H1 (cell line): ENCODE data around the gene RPA3. TPM values are rescaled to one million over a fixed set of nuclear protein-coding genes. Genes with fewer than 3 reads are reported as not detected.

Source experiments
- CTCF ChIA-PET: fragments of 300-600 bp; sonication (Branson Sonifier 250); formaldehyde crosslinking; loops from one replicate; lab custom pipeline; 2021; ENCODE audit not compliant: partially characterized antibody; lab: Charles Lee
- POLR2A ChIA-PET: fragments of 300-600 bp; sonication (Branson Sonifier 250); formaldehyde crosslinking; loops from one replicate; lab custom pipeline; 2021; ENCODE audit warnings: inconsistent platforms; ENCODE audit not compliant: partially characterized antibody; lab: Charles Lee
- DNase-seq, 2 experiments: peaks; one replicate each; pipeline versions ENCODE4 v3.0.0 to v3.0.0-alpha.2; 2010 to 2022; ENCODE audit warnings: low spot score in 2 of 2, low read depth in 1 of 2, mixed read lengths in 1 of 2
- FAIRE-seq: peaks from 2 replicates; lab custom pipeline; 2011; peaks lifted over from hg19 to GRCh38; lab: Jason Lieb, UNC
- H2AFZ ChIP-seq: 2 replicates; pipeline ENCODE4 v1.8.1; 2012; ENCODE audit warnings: low read length, inconsistent platforms
- H2AK5ac ChIP-seq: 2 replicates; pipeline ENCODE4 v1.6.1; 2013; ENCODE audit warnings: low read depth, low read length
- H2BK120ac ChIP-seq: replicated peaks from 2 replicates; pipeline ENCODE3; 2013; ENCODE audit warnings: low read depth, low read length, inconsistent platforms
- H2BK12ac ChIP-seq: 2 replicates; pipeline ENCODE4 v1.6.1; 2013; ENCODE audit warnings: low read depth, low read length
- H2BK15ac ChIP-seq: 2 replicates; pipeline ENCODE4 v1.6.1; 2013; ENCODE audit warnings: low read length
- H2BK20ac ChIP-seq: 2 replicates; pipeline ENCODE4 v1.6.1; 2013; ENCODE audit warnings: low read length
- H2BK5ac ChIP-seq: 2 replicates; pipeline ENCODE4 v1.6.1; 2013; ENCODE audit warnings: low read depth, low read length
- H3K14ac ChIP-seq: 2 replicates; pipeline ENCODE4 v1.6.1; 2013; ENCODE audit warnings: inconsistent platforms; ENCODE audit not compliant: insufficient read length
- H3K18ac ChIP-seq: 2 replicates; pipeline ENCODE4 v1.6.1; 2013; ENCODE audit warnings: low read length; ENCODE audit errors: extremely low read depth
- H3K23ac ChIP-seq: 2 replicates; pipeline ENCODE4 v1.6.1; 2013; ENCODE audit warnings: inconsistent platforms; ENCODE audit not compliant: insufficient read length
- H3K23me2 ChIP-seq: 2 replicates; pipeline ENCODE4 v1.6.1; 2013; ENCODE audit warnings: low read depth, low read length
- H3K27ac ChIP-seq: 2 replicates; pipeline ENCODE4 v1.6.1; 2011; ENCODE audit warnings: low read depth, low read length, inconsistent platforms
- H3K27me3 ChIP-seq, 4 experiments: replicated peaks in 1 of 4; 1 replicate in 1 of 4; 2 replicates in 3 of 4; pipeline versions ENCODE4 v1.6.1 to v1.8.1; 2011 to 2013; ENCODE audit warnings: low read length in 3 of 4, mild to moderate bottlenecking in 3 of 4, inconsistent platforms in 2 of 4, mixed read lengths in 2 of 4, moderate library complexity in 1 of 4; ENCODE audit not compliant: control insufficient read depth in 3 of 4, insufficient read depth in 3 of 4; ENCODE audit errors: extremely low read depth in 1 of 4
- H3K36me3 ChIP-seq, 4 experiments: 2 replicates each; pipeline versions ENCODE4 v1.6.1 to v1.8.1; 2011 to 2013; ENCODE audit warnings: mild to moderate bottlenecking in 4 of 4, low read length in 3 of 4, moderate library complexity in 2 of 4, control low read depth in 1 of 4, inconsistent platforms in 1 of 4; ENCODE audit not compliant: insufficient read depth in 4 of 4, control insufficient read depth in 2 of 4
- H3K4ac ChIP-seq: replicated peaks from 2 replicates; pipeline ENCODE3; 2013; ENCODE audit warnings: low read length, low read depth, mixed read lengths, inconsistent platforms; ENCODE audit not compliant: insufficient read length
- H3K4me1 ChIP-seq, 4 experiments: replicated peaks in 1 of 4; 1 replicate in 1 of 4; 2 replicates in 3 of 4; pipeline versions ENCODE4 v1.6.1 to v1.8.1; 2011 to 2013; ENCODE audit warnings: low read length in 3 of 4, inconsistent platforms in 2 of 4, mixed read lengths in 1 of 4; ENCODE audit not compliant: insufficient read depth in 4 of 4, control insufficient read depth in 3 of 4
- H3K4me2 ChIP-seq, 2 experiments: 2 replicates each; pipeline versions ENCODE4 v1.6.1 to v1.8.1; 2011 to 2013; ENCODE audit warnings: low read depth in 2 of 2, low read length in 2 of 2, control low read depth in 1 of 2, inconsistent platforms in 1 of 2, mild to moderate bottlenecking in 1 of 2; ENCODE audit not compliant: insufficient read depth in 1 of 2
- H3K4me3 ChIP-seq, 4 experiments: fragments of 200-600, 300-600 bp in 1 of 4; sonication (generic), shearing (Covaris generic), sonication (Bioruptor Twin) in 1 of 4; 2 replicates each; pipeline versions ENCODE4 v1.5.1 to v1.8.1; 2011 to 2016; ENCODE audit warnings: low read length in 4 of 4, low read depth in 3 of 4, control low read depth in 2 of 4, inconsistent platforms in 2 of 4, mild to moderate bottlenecking in 2 of 4, mixed read lengths in 1 of 4, moderate library complexity in 1 of 4; ENCODE audit not compliant: insufficient read depth in 2 of 4; ENCODE audit errors: extremely low read depth in 1 of 4
- H3K56ac ChIP-seq: replicated peaks from 2 replicates; pipeline ENCODE3; 2013; ENCODE audit warnings: low read depth, mild to moderate bottlenecking, mixed read lengths, low read length, inconsistent platforms; ENCODE audit not compliant: insufficient read length
- H3K79me1 ChIP-seq: 2 replicates; pipeline ENCODE4 v1.6.1; 2013; ENCODE audit warnings: low read depth, low read length, control low read depth
- H3K79me2 ChIP-seq, 2 experiments: 2 replicates each; pipeline versions ENCODE4 v1.6.1 to v1.8.1; 2012 to 2013; ENCODE audit warnings: low read length in 2 of 2, mild to moderate bottlenecking in 2 of 2, inconsistent platforms in 1 of 2; ENCODE audit not compliant: insufficient read depth in 2 of 2, control insufficient read depth in 1 of 2
- H3K9ac ChIP-seq, 4 experiments: replicated peaks in 1 of 4; 1 replicate in 1 of 4; 2 replicates in 3 of 4; pipeline versions ENCODE4 v1.6.1 to v1.8.1; 2011 to 2013; ENCODE audit warnings: low read depth in 3 of 4, low read length in 3 of 4, control low read depth in 2 of 4, mild to moderate bottlenecking in 2 of 4, moderate library complexity in 2 of 4, inconsistent platforms in 1 of 4; ENCODE audit errors: extremely low read depth in 1 of 4
- H3K9me3 ChIP-seq, 2 experiments: 2 replicates each; pipeline versions ENCODE4 v1.6.1 to v1.8.1; 2012 to 2013; ENCODE audit warnings: mild to moderate bottlenecking in 2 of 2, moderate library complexity in 2 of 2, control low read depth in 1 of 2, inconsistent platforms in 1 of 2, low read depth in 1 of 2, low read length in 1 of 2, mixed read lengths in 1 of 2; ENCODE audit not compliant: insufficient read depth in 2 of 2
- H4K20me1 ChIP-seq, 2 experiments: replicated peaks in 1 of 2; 2 replicates each; pipeline versions ENCODE3 to v1.8.1; 2011 to 2013; ENCODE audit warnings: inconsistent platforms in 2 of 2, low read length in 2 of 2, mild to moderate bottlenecking in 1 of 2; ENCODE audit not compliant: insufficient read depth in 2 of 2, control insufficient read depth in 1 of 2
- H4K5ac ChIP-seq: 2 replicates; pipeline ENCODE4 v1.6.1; 2013; ENCODE audit warnings: low read length, low read depth, mixed read lengths, inconsistent platforms; ENCODE audit not compliant: insufficient read length
- H4K8ac ChIP-seq: 2 replicates; pipeline ENCODE4 v1.8.0; 2013; ENCODE audit warnings: mild to moderate bottlenecking, moderate library complexity, low read length, inconsistent platforms; ENCODE audit not compliant: insufficient read depth; ENCODE audit errors: extremely low read depth
- H4K91ac ChIP-seq: replicated peaks from 2 replicates; pipeline ENCODE3; 2013; ENCODE audit warnings: low read length, mixed read lengths, inconsistent platforms; ENCODE audit not compliant: insufficient read length
- CBX8 ChIP-seq: fragments of 300-800, 300-1000 bp; sonication (generic); IDR thresholded peaks from 2 replicates; pipeline ENCODE4 v1.7.1; 2016; ENCODE audit warnings: low read depth, low read length, borderline replicate concordance
- CTCF ChIP-seq, 3 experiments: IDR thresholded peaks; 1 replicate in 2 of 3; 2 replicates in 1 of 3; pipeline versions ENCODE4 v1.5.1 to v1.6.1; 2011; ENCODE audit warnings: low read length in 3 of 3, mild to moderate bottlenecking in 3 of 3, inconsistent platforms in 2 of 3, low read depth in 1 of 3, moderate library complexity in 1 of 3; ENCODE audit not compliant: insufficient read depth in 1 of 3; ENCODE audit errors: control extremely low read depth in 1 of 3
- EP300 ChIP-seq, 2 experiments: IDR thresholded peaks; 1 replicate in 1 of 2; 2 replicates in 1 of 2; pipeline ENCODE4 v1.6.1; 2011 to 2012; ENCODE audit warnings: low read depth in 2 of 2, low read length in 2 of 2, mild to moderate bottlenecking in 2 of 2, borderline replicate concordance in 1 of 2, inconsistent platforms in 1 of 2, moderate library complexity in 1 of 2
- FOSL1 ChIP-seq: IDR thresholded peaks from 2 replicates; pipeline ENCODE4 v1.6.1; 2011; ENCODE audit warnings: mild to moderate bottlenecking, low read depth, low read length, moderate library complexity; ENCODE audit not compliant: insufficient read depth
- RAD21 ChIP-seq, 2 experiments: IDR thresholded peaks in 1 of 2; conservative IDR thresholded peaks in 1 of 2; 2 replicates each; pipeline ENCODE4 v1.6.1; 2011; ENCODE audit warnings: low read depth in 2 of 2, low read length in 2 of 2, improper control_type of control experiment in 1 of 2, inconsistent platforms in 1 of 2, mild to moderate bottlenecking in 1 of 2, moderate library complexity in 1 of 2
- SIX5 ChIP-seq: IDR thresholded peaks from 2 replicates; pipeline ENCODE4 v1.6.1; 2011; ENCODE audit warnings: mild to moderate bottlenecking, low read depth, low read length
- YY1 ChIP-seq: IDR thresholded peaks from 2 replicates; pipeline ENCODE4 v1.6.1; 2011; ENCODE audit warnings: low read depth, mild to moderate bottlenecking, low read length
- WGBS, 2 experiments: shearing (Covaris generic) in 1 of 2; methylation state at CpG; one replicate each; pipeline versions ENCODE4 v1.1.6 to v1.1.7; 2013 to 2015; ENCODE audit warnings: low lambda C conversion rate in 2 of 2, mixed read lengths in 2 of 2, inconsistent platforms in 1 of 2, low coverage in 1 of 2, missing lambda C conversion rate in 1 of 2; ENCODE audit not compliant: insufficient replicate concordance in 2 of 2, insufficient coverage in 1 of 2, insufficient read length in 1 of 2; ENCODE audit errors: extremely low coverage in 1 of 2, missing lambda C conversion rate in 1 of 2; 5-methylcytosine and 5-hydroxymethylcytosine counted together
- polyA plus RNA-seq, 7 experiments: library from polyadenylated mRNA; depleted of rRNA in 3 of 7; stranded (reverse) in 5 of 7; unstranded in 2 of 7; fragments of >200 nt in 5 of 7; fragments of 200-250 nt in 2 of 7; gene quantifications; 1 replicate in 5 of 7; 2 replicates in 1 of 7; 4 replicates in 1 of 7; pipeline versions ENCODE4 v1.2.1 to v1.2.3, GENCODE V29; 2011 to 2013; ENCODE audit warnings: missing spikeins in 2 of 7, mixed read lengths in 2 of 7
- total RNA-seq: library from RNA; stranded (reverse); fragmentation: NEBNext Ultra II Directional; extraction: Animal tissue kit (Norgen Biotek cat#: 25700); gene quantifications from 2 replicates; pipeline ENCODE4 v1.2.1, GENCODE V29; 2021
- TF ChIP-seq, protein P1 (sequence below): IDR thresholded peaks from 2 replicates; pipeline ENCODE4 v1.6.1; 2012; ENCODE audit warnings: low read length, inconsistent platforms

The RPA3 gene
- total and polyA plus RNA-seq, 2 of the 8 experiments (the other 6 are each of a cell fraction or from before 2014, with no cell fraction given), result 60.2 to 105 TPM

- H2AK5ac ChIP-seq, result no peak overlapping the region
- no peaks in the 10 kb centered on the region; a peak in 1 of 4 replicates for H3K79me2 ChIP-seq
- ChIA-PET CTCF (interaction anchor here (0.6 to 2.7 kb wide), 19 partner anchors 10 to 634 kb away, joined by 3 to 11 read pairs (median 4); no protein-coding TSS in a partner anchor), POLR2A (interaction anchor here (1.0 to 1.4 kb wide), 2 partner anchors 21 to 22 kb away, joined by 3 read pairs; partner anchors contain the start of gene UMAD1)
- H2BK20ac ChIP-seq, result no peak overlapping the region
- H3K27ac ChIP-seq, result no peak overlapping the region
- H4K5ac ChIP-seq, result no peak overlapping the region
- no peaks in the 10 kb centered on the region for H3K36me3 ChIP-seq
- no peak overlapping the region for H4K91ac ChIP-seq
- H2AFZ ChIP-seq, result no peak overlapping the region
- H3K4me1 ChIP-seq, result no peaks in the 10 kb centered on the region
- H3K4me2 ChIP-seq, result no peak overlapping the region
- H3K27me3 ChIP-seq, result no peaks in the 10 kb centered on the region
- no peak overlapping the region for H3K56ac ChIP-seq
- no peak overlapping the region for H2BK15ac ChIP-seq
- peak; percentile 66 for FAIRE-seq
- DNase-seq, result peak in 1 of 2 experiments; percentile 52
- H3K79me1 ChIP-seq, result no peaks in the 10 kb centered on the region
- H3K14ac ChIP-seq, result no peak overlapping the region
- no peak overlapping the region for H3K23ac ChIP-seq
- no peaks in the 10 kb centered on the region for H3K9me3 ChIP-seq
- no peaks in the 10 kb centered on the region for H4K20me1 ChIP-seq
- 82% methylated on average over 6 of the region's 6 CpGs; no CpG with 5 or more reads in 1 of the 2 experiments for WGBS, 2 experiments
- no peak overlapping the region for H3K4me3 ChIP-seq
- no peak overlapping the region for H4K8ac ChIP-seq
- H3K9ac ChIP-seq, result no peak overlapping the region
- no peak overlapping the region for H2BK12ac ChIP-seq
- H2BK5ac ChIP-seq, result no peak overlapping the region
- H3K18ac ChIP-seq, result no peak overlapping the region
- no peak overlapping the region for H3K4ac ChIP-seq
- H3K23me2 ChIP-seq, result no peaks in the 10 kb centered on the region
- H2BK120ac ChIP-seq, result no peak overlapping the region
- TF ChIP-seq FOSL1, result no peak
- TF ChIP-seq YY1, result peak; percentile 90
- no peak for TF ChIP-seq CBX8
- no peak for TF ChIP-seq EP300 (IDR thresholded peaks at IDR 0.05; ENCODE audit: borderline replicate concordance in 1 of 2, low read depth in 2 of 2, low read length in 2 of 2)
- TF ChIP-seq RAD21 (IDR thresholded peaks at IDR 0.05 in 1 of 2, conservative IDR thresholded peaks at IDR 0.05 in 1 of 2; ENCODE audit: low read depth in 2 of 2, low read length in 2 of 2), result peak; percentile 82 to 83
- peak; percentile 39 to 69 (median 58) for TF ChIP-seq CTCF (IDR thresholded peaks at IDR 0.05; ENCODE audit: control extremely low read depth in 1 of 3, insufficient read depth in 1 of 3, low read depth in 1 of 3, low read length in 3 of 3)
- TF ChIP-seq SIX5, result no peak
- TF ChIP-seq, protein P1, sequence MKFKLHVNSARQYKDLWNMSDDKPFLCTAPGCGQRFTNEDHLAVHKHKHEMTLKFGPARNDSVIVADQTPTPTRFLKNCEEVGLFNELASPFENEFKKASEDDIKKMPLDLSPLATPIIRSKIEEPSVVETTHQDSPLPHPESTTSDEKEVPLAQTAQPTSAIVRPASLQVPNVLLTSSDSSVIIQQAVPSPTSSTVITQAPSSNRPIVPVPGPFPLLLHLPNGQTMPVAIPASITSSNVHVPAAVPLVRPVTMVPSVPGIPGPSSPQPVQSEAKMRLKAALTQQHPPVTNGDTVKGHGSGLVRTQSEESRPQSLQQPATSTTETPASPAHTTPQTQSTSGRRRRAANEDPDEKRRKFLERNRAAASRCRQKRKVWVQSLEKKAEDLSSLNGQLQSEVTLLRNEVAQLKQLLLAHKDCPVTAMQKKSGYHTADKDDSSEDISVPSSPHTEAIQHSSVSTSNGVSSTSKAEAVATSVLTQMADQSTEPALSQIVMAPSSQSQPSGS, result no peak
Observed at GRCh38 chr7:7662527-7662926, 55.9 kb downstream of the RPA3 start.
